ENCODE measurements around the gene RBM4. TPM values are rescaled to one million over a fixed set of nuclear protein-coding genes. Genes with fewer than 3 reads are reported as not detected.

RBM4 gene
- total and polyA plus RNA-seq, 7 experiments from 2014 or later = 139 to 284 (median 211) TPM

- ChIA-PET POLR2A (interaction anchor here (0.9 to 12.0 kb wide), 4 partner anchors 9 to 31 kb away, joined by 3 to 376 read pairs (median 5); partner anchors contain the start of genes RBM14 and RBM4), CTCF (interaction anchor here (1.5 kb wide), 1 partner anchor 12 kb away, joined by 5 read pairs; no protein-coding TSS in a partner anchor)
- Mint-ChIP-seq H3K36me3 (peaks cover 0 to 62% (median 33%) of the 10 kb centered on the region in 5 donors), H3K9me3 (peaks cover 0 to 4% (median 0%) of the 10 kb centered on the region in 11 donors), H3K4me3 (peak overlapping the region in 2 of 10 donors; percentile 11 to 35), H3K27ac (peak overlapping the region in 5 of 9 donors; percentile 21 to 61 (median 43)), H3K4me1 (peaks cover 52 to 86% (median 71%) of the 10 kb centered on the region in 7 donors), H3K27me3 (no peaks in the 10 kb centered on the region)
- H3K27me3 ChIP-seq (ENCODE audit: control insufficient read depth in 2 of 2, insufficient read depth in 2 of 2, low read length in 2 of 2) = no peaks in the 10 kb centered on the region
- H3K4me3 ChIP-seq (ENCODE audit: low read length) = no peak overlapping the region
- no peaks in the 10 kb centered on the region for H3K9me3 ChIP-seq (ENCODE audit: control insufficient read depth in 2 of 3, low read length in 3 of 3)
- H3K4me1 ChIP-seq (ENCODE audit: control insufficient read depth in 2 of 2, insufficient read depth in 2 of 2, low read length in 2 of 2) = peaks cover 24 to 39% of the 10 kb centered on the region in 2 donors
- H3K27ac ChIP-seq (ENCODE audit: low read depth, low read length) = no peak overlapping the region
- DNase-seq (no peak), ATAC-seq (peak; percentile 2)
- intact Hi-C loops (cut with micrococcal nuclease) = no loop called here
- peaks cover 36 to 70% (median 38%) of the 10 kb centered on the region in 3 experiments for H3K36me3 ChIP-seq (ENCODE audit: control insufficient read depth in 2 of 3, insufficient read depth in 3 of 3, low read length in 3 of 3)
Measured at GRCh38 chr11:66625041-66625751, 13.3 kb upstream of the RBM4 start.

GRCh38 chr11:66625752-66626149, 12.8 kb upstream of the RBM4 start:
- DNase-seq (no peak), ATAC-seq (peak; percentile 15)
- Histone ChIP-seq H3K4me3 (ENCODE audit: low read length) (no peak overlapping the region), H3K27ac (ENCODE audit: low read depth, low read length) (no peak overlapping the region), H3K27me3 (ENCODE audit: control insufficient read depth in 2 of 2, insufficient read depth in 2 of 2, low read length in 2 of 2) (no peaks in the 10 kb centered on the region), H3K4me1 (ENCODE audit: control insufficient read depth in 2 of 2, insufficient read depth in 2 of 2, low read length in 2 of 2) (peaks cover 24 to 34% of the 10 kb centered on the region in 2 donors), H3K9me3 (ENCODE audit: control insufficient read depth in 2 of 3, low read length in 3 of 3) (no peaks in the 10 kb centered on the region), H3K36me3 (ENCODE audit: control insufficient read depth in 2 of 3, insufficient read depth in 3 of 3, low read length in 3 of 3) (peaks cover 36 to 74% (median 38%) of the 10 kb centered on the region in 3 experiments)
- peaks cover 0 to 4% (median 0%) of the 10 kb centered on the region in 11 donors for H3K9me3 Mint-ChIP-seq
- ChIA-PET CTCF (no interaction called here), POLR2A (interaction anchor here (0.9 to 12.0 kb wide), 3 partner anchors 9 to 19 kb away, joined by 3 to 376 read pairs (median 7); partner anchors contain the start of genes RBM14 and RBM4)
- intact Hi-C loops (cut with micrococcal nuclease) = no loop called here
- H3K27ac Mint-ChIP-seq = peak overlapping the region in 2 of 9 donors; percentile 32 to 72
- peaks cover 50 to 83% (median 68%) of the 10 kb centered on the region in 7 donors for H3K4me1 Mint-ChIP-seq
- H3K27me3 Mint-ChIP-seq = no peaks in the 10 kb centered on the region
- H3K36me3 Mint-ChIP-seq = peaks cover 0 to 62% (median 34%) of the 10 kb centered on the region in 5 donors
- H3K4me3 Mint-ChIP-seq = no peak overlapping the region

- DNase-seq (no peak), ATAC-seq (no peak)
- intact Hi-C loops (cut with micrococcal nuclease) = no loop called here
- Histone ChIP-seq H3K4me1 (ENCODE audit: control insufficient read depth in 2 of 2, insufficient read depth in 2 of 2, low read length in 2 of 2) (peaks cover 19 to 29% of the 10 kb centered on the region in 2 donors), H3K36me3 (ENCODE audit: control insufficient read depth in 2 of 3, insufficient read depth in 3 of 3, low read length in 3 of 3) (peaks cover 36 to 74% (median 38%) of the 10 kb centered on the region in 3 experiments), H3K9me3 (ENCODE audit: control insufficient read depth in 2 of 3, low read length in 3 of 3) (no peaks in the 10 kb centered on the region), H3K27ac (ENCODE audit: low read depth, low read length) (no peak overlapping the region), H3K27me3 (ENCODE audit: control insufficient read depth in 2 of 2, insufficient read depth in 2 of 2, low read length in 2 of 2) (no peaks in the 10 kb centered on the region), H3K4me3 (ENCODE audit: low read length) (no peak overlapping the region)
- H3K4me1 Mint-ChIP-seq = peaks cover 45 to 77% (median 62%) of the 10 kb centered on the region in 7 donors
- no peak overlapping the region for H3K4me3 Mint-ChIP-seq
- CTCF ChIA-PET = no interaction called here
- POLR2A ChIA-PET = interaction anchor here (0.9 to 12.0 kb wide), 4 partner anchors 9 to 28 kb away, joined by 3 to 376 read pairs (median 8); partner anchors contain the start of genes RBM14 and RBM4
- peaks cover 0 to 62% (median 33%) of the 10 kb centered on the region in 5 donors for H3K36me3 Mint-ChIP-seq
- peak overlapping the region in 3 of 9 donors; percentile 20 to 56 (median 54) for H3K27ac Mint-ChIP-seq
- peaks cover 0 to 4% (median 0%) of the 10 kb centered on the region in 11 donors for H3K9me3 Mint-ChIP-seq
- no peaks in the 10 kb centered on the region for H3K27me3 Mint-ChIP-seq
Measured at GRCh38 chr11:66626382-66626781, 12.1 kb upstream of the RBM4 start.

- peaks cover 36 to 77% (median 38%) of the 10 kb centered on the region in 3 experiments for H3K36me3 ChIP-seq (ENCODE audit: control insufficient read depth in 2 of 3, insufficient read depth in 3 of 3, low read length in 3 of 3)
- intact Hi-C loops (cut with micrococcal nuclease) = no loop called here
- ATAC-seq = no peak
- ChIA-PET POLR2A (interaction anchor here (1.0 to 12.0 kb wide), 3 partner anchors 10 to 27 kb away, joined by 3 to 376 read pairs (median 12); partner anchors contain the start of genes RBM14 and RBM4), CTCF (no interaction called here)
- H3K4me3 Mint-ChIP-seq = no peak overlapping the region
- no peak overlapping the region for H3K4me3 ChIP-seq (ENCODE audit: low read length)
- peak overlapping the region in 4 of 9 donors; percentile 20 to 56 (median 53) for H3K27ac Mint-ChIP-seq
- no peak for DNase-seq
- no peaks in the 10 kb centered on the region for H3K27me3 ChIP-seq (ENCODE audit: control insufficient read depth in 2 of 2, insufficient read depth in 2 of 2, low read length in 2 of 2)
- peaks cover 0 to 4% (median 0%) of the 10 kb centered on the region in 11 donors for H3K9me3 Mint-ChIP-seq
- no peaks in the 10 kb centered on the region for H3K27me3 Mint-ChIP-seq
- peaks cover 13 to 24% of the 10 kb centered on the region in 2 donors for H3K4me1 ChIP-seq (ENCODE audit: control insufficient read depth in 2 of 2, insufficient read depth in 2 of 2, low read length in 2 of 2)
- no peak overlapping the region for H3K27ac ChIP-seq (ENCODE audit: low read depth, low read length)
- H3K36me3 Mint-ChIP-seq = peaks cover 0 to 59% (median 35%) of the 10 kb centered on the region in 5 donors
- peaks cover 41 to 77% (median 61%) of the 10 kb centered on the region in 7 donors for H3K4me1 Mint-ChIP-seq
- no peaks in the 10 kb centered on the region for H3K9me3 ChIP-seq (ENCODE audit: control insufficient read depth in 2 of 3, low read length in 3 of 3)
Measured at GRCh38 chr11:66626926-66627325, 11.6 kb upstream of the RBM4 start.

- Mint-ChIP-seq H3K27me3 (no peaks in the 10 kb centered on the region), H3K9me3 (peaks cover 0 to 2% (median 0%) of the 10 kb centered on the region in 11 donors), H3K27ac (peak overlapping the region in 6 of 9 donors; percentile 9 to 74 (median 26)), H3K4me1 (peaks cover 32 to 69% (median 56%) of the 10 kb centered on the region in 7 donors), H3K4me3 (peak overlapping the region in 2 of 10 donors; percentile 9 to 20), H3K36me3 (peaks cover 0 to 61% (median 38%) of the 10 kb centered on the region in 5 donors)
- ChIA-PET POLR2A (interaction anchor here (0.6 to 1.3 kb wide), 4 partner anchors 9 to 37 kb away, joined by 3 to 5 read pairs (median 3); partner anchors contain the start of gene RBM4), CTCF (interaction anchor here (1.1 to 2.0 kb wide), 2 partner anchors 10 to 47 kb away, joined by 3 to 5 read pairs; partner anchors contain the start of gene RBM4)
- Histone ChIP-seq H3K4me1 (ENCODE audit: control insufficient read depth in 2 of 2, insufficient read depth in 2 of 2, low read length in 2 of 2) (peaks cover 2 to 16% of the 10 kb centered on the region in 2 donors), H3K27me3 (ENCODE audit: control insufficient read depth in 2 of 2, insufficient read depth in 2 of 2, low read length in 2 of 2) (no peaks in the 10 kb centered on the region), H3K36me3 (ENCODE audit: control insufficient read depth in 2 of 3, insufficient read depth in 3 of 3, low read length in 3 of 3) (peaks cover 36 to 82% (median 38%) of the 10 kb centered on the region in 3 experiments), H3K4me3 (ENCODE audit: low read length) (no peak overlapping the region), H3K27ac (ENCODE audit: low read depth, low read length) (no peak overlapping the region), H3K9me3 (ENCODE audit: control insufficient read depth in 2 of 3, low read length in 3 of 3) (no peaks in the 10 kb centered on the region)
- no peak for DNase-seq
- no peak for ATAC-seq
- intact Hi-C loops (cut with micrococcal nuclease) = no loop called here
Measured at GRCh38 chr11:66628061-66628603, 10.4 kb upstream of the RBM4 start.

GRCh38 chr11:66629356-66629755, 9.1 kb upstream of the RBM4 start:
- Mint-ChIP-seq H3K27ac (peak overlapping the region in 4 of 9 donors; percentile 16 to 76 (median 36)), H3K27me3 (no peaks in the 10 kb centered on the region), H3K36me3 (peaks cover 0 to 53% (median 31%) of the 10 kb centered on the region in 5 donors), H3K4me3 (peak overlapping the region in 2 of 10 donors; percentile 3 to 8), H3K9me3 (peaks cover 0 to 2% (median 0%) of the 10 kb centered on the region in 11 donors), H3K4me1 (peaks cover 26 to 61% (median 48%) of the 10 kb centered on the region in 7 donors)
- POLR2A ChIA-PET = interaction anchor here (0.7 to 18.2 kb wide), 2 partner anchors 8 to 11 kb away, joined by 4 to 376 read pairs; partner anchors contain the start of gene RBM14
- H3K27me3 ChIP-seq (ENCODE audit: control insufficient read depth in 2 of 2, insufficient read depth in 2 of 2, low read length in 2 of 2) = no peaks in the 10 kb centered on the region
- peaks cover 32 to 74% (median 38%) of the 10 kb centered on the region in 3 experiments for H3K36me3 ChIP-seq (ENCODE audit: control insufficient read depth in 2 of 3, insufficient read depth in 3 of 3, low read length in 3 of 3)
- no peak for DNase-seq
- no peaks in the 10 kb centered on the region for H3K9me3 ChIP-seq (ENCODE audit: control insufficient read depth in 2 of 3, low read length in 3 of 3)
- ATAC-seq = no peak
- CTCF ChIA-PET = interaction anchor here (0.6 to 2.0 kb wide), 2 partner anchors 9 to 920 kb away, joined by 3 to 5 read pairs; partner anchors contain the start of gene RBM4
- intact Hi-C loops (cut with micrococcal nuclease) = no loop called here
- H3K4me3 ChIP-seq (ENCODE audit: low read length) = no peak overlapping the region
- H3K27ac ChIP-seq (ENCODE audit: low read depth, low read length) = no peak overlapping the region
- H3K4me1 ChIP-seq (ENCODE audit: control insufficient read depth in 2 of 2, insufficient read depth in 2 of 2, low read length in 2 of 2) = peaks cover 4% of the 10 kb centered on the region in 2 donors
